Measurements from ENCODE around the gene DOCK6. TPM values are rescaled to one million over a fixed set of nuclear protein-coding genes. Genes with fewer than 3 reads are reported as not detected.

The DOCK6 gene
- total RNA-seq, 1 experiment from 2014 or later: 88.8 TPM

- CTCF ChIA-PET: interaction anchor here (0.6 to 2.7 kb wide), 6 partner anchors 10 to 165 kb away, joined by 3 to 9 read pairs (median 6); partner anchors contain the start of gene RGL3
- POLR2A ChIA-PET: interaction anchor here (0.7 kb wide), 1 partner anchor 30 kb away, joined by 4 read pairs; no protein-coding TSS in a partner anchor
- no peak for ATAC-seq
- no peak overlapping the region for H3K4me3 Mint-ChIP-seq
- H3K36me3 Mint-ChIP-seq: peaks cover 8% of the 10 kb centered on the region
- H3K9me3 Mint-ChIP-seq: no peaks in the 10 kb centered on the region
- H3K27ac Mint-ChIP-seq: no peak overlapping the region
- no peaks in the 10 kb centered on the region for H3K27me3 Mint-ChIP-seq (ENCODE audit: low read depth)
- TF ChIP-seq PRDM15 (CRISPR knock-in tag; IDR thresholded peaks at IDR 0.05) (no peak), ESRRA (CRISPR knock-in tag; IDR thresholded peaks at IDR 0.05; ENCODE audit: borderline replicate concordance) (no peak), ZNF232 (CRISPR knock-in tag; IDR thresholded peaks at IDR 0.05) (no peak)
- TF ChIP-seq, protein P1, sequence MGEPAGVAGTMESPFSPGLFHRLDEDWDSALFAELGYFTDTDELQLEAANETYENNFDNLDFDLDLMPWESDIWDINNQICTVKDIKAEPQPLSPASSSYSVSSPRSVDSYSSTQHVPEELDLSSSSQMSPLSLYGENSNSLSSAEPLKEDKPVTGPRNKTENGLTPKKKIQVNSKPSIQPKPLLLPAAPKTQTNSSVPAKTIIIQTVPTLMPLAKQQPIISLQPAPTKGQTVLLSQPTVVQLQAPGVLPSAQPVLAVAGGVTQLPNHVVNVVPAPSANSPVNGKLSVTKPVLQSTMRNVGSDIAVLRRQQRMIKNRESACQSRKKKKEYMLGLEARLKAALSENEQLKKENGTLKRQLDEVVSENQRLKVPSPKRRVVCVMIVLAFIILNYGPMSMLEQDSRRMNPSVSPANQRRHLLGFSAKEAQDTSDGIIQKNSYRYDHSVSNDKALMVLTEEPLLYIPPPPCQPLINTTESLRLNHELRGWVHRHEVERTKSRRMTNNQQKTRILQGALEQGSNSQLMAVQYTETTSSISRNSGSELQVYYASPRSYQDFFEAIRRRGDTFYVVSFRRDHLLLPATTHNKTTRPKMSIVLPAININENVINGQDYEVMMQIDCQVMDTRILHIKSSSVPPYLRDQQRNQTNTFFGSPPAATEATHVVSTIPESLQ (CRISPR knock-in tag; IDR thresholded peaks at IDR 0.05): no peak
- no peak for DNase-seq (ENCODE audit: low spot score)
- 0 out of 2 replicates have a peak, but pooled peaks cover 2% of the 10 kb centered on the region for H3K4me1 Mint-ChIP-seq
Measured at GRCh38 chr19:11254666-11255065, 7.7 kb downstream of the DOCK6 start.

GRCh38 chr19:11252665-11253355 lies 9.5 kb downstream of the DOCK6 start:
- no peak overlapping the region for H3K4me3 Mint-ChIP-seq
- H3K27ac Mint-ChIP-seq: no peak overlapping the region
- ChIA-PET CTCF (interaction anchor here (1.0 kb wide), 1 partner anchor 9 kb away, joined by 3 read pairs; the partner anchor contains the start of gene DOCK6), POLR2A (no interaction called here)
- H3K27me3 Mint-ChIP-seq (ENCODE audit: low read depth): no peaks in the 10 kb centered on the region
- 0 out of 2 replicates have a peak, but pooled peaks cover 2% of the 10 kb centered on the region for H3K4me1 Mint-ChIP-seq
- DNase-seq (ENCODE audit: low spot score) (no peak), ATAC-seq (no peak)
- peaks cover 14% of the 10 kb centered on the region for H3K36me3 Mint-ChIP-seq
- H3K9me3 Mint-ChIP-seq: no peaks in the 10 kb centered on the region
- TF ChIP-seq E2F1 (CRISPR knock-in tag; IDR thresholded peaks at IDR 0.05): no peak
- TF ChIP-seq EMX1 (CRISPR knock-in tag; IDR thresholded peaks at IDR 0.05): no peak
- no peak for TF ChIP-seq RELA (CRISPR knock-in tag; IDR thresholded peaks at IDR 0.05; ENCODE audit: borderline replicate concordance)
- no peak for TF ChIP-seq GTF2I (CRISPR knock-in tag; conservative IDR thresholded peaks at IDR 0.05)
- TF ChIP-seq, protein P2, sequence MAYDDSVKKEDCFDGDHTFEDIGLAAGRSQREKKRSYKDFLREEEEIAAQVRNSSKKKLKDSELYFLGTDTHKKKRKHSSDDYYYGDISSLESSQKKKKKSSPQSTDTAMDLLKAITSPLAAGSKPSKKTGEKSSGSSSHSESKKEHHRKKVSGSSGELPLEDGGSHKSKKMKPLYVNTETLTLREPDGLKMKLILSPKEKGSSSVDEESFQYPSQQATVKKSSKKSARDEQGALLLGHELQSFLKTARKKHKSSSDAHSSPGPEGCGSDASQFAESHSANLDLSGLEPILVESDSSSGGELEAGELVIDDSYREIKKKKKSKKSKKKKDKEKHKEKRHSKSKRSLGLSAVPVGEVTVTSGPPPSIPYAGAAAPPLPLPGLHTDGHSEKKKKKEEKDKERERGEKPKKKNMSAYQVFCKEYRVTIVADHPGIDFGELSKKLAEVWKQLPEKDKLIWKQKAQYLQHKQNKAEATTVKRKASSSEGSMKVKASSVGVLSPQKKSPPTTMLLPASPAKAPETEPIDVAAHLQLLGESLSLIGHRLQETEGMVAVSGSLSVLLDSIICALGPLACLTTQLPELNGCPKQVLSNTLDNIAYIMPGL (CRISPR knock-in tag; IDR thresholded peaks at IDR 0.05): no peak
- TF ChIP-seq NR2C2 (CRISPR knock-in tag; IDR thresholded peaks at IDR 0.05): no peak
- TF ChIP-seq, protein P3, sequence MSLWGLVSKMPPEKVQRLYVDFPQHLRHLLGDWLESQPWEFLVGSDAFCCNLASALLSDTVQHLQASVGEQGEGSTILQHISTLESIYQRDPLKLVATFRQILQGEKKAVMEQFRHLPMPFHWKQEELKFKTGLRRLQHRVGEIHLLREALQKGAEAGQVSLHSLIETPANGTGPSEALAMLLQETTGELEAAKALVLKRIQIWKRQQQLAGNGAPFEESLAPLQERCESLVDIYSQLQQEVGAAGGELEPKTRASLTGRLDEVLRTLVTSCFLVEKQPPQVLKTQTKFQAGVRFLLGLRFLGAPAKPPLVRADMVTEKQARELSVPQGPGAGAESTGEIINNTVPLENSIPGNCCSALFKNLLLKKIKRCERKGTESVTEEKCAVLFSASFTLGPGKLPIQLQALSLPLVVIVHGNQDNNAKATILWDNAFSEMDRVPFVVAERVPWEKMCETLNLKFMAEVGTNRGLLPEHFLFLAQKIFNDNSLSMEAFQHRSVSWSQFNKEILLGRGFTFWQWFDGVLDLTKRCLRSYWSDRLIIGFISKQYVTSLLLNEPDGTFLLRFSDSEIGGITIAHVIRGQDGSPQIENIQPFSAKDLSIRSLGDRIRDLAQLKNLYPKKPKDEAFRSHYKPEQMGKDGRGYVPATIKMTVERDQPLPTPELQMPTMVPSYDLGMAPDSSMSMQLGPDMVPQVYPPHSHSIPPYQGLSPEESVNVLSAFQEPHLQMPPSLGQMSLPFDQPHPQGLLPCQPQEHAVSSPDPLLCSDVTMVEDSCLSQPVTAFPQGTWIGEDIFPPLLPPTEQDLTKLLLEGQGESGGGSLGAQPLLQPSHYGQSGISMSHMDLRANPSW (CRISPR knock-in tag; conservative IDR thresholded peaks at IDR 0.05; ENCODE audit: low read depth): no peak
- TF ChIP-seq ZBTB21 (CRISPR knock-in tag; IDR thresholded peaks at IDR 0.05; ENCODE audit: borderline replicate concordance): no peak
- TF ChIP-seq E2F4 (CRISPR knock-in tag; IDR thresholded peaks at IDR 0.05; ENCODE audit: borderline replicate concordance, low read depth): no peak
- TF ChIP-seq, protein P4, sequence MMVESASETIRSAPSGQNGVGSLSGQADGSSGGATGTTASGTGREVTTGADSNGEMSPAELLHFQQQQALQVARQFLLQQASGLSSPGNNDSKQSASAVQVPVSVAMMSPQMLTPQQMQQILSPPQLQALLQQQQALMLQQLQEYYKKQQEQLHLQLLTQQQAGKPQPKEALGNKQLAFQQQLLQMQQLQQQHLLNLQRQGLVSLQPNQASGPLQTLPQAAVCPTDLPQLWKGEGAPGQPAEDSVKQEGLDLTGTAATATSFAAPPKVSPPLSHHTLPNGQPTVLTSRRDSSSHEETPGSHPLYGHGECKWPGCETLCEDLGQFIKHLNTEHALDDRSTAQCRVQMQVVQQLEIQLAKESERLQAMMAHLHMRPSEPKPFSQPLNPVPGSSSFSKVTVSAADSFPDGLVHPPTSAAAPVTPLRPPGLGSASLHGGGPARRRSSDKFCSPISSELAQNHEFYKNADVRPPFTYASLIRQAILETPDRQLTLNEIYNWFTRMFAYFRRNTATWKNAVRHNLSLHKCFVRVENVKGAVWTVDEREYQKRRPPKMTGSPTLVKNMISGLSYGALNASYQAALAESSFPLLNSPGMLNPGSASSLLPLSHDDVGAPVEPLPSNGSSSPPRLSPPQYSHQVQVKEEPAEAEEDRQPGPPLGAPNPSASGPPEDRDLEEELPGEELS (CRISPR knock-in tag; IDR thresholded peaks at IDR 0.05): no peak
- TF ChIP-seq MAX (CRISPR knock-in tag; IDR thresholded peaks at IDR 0.05): no peak
- no peak for TF ChIP-seq SOX15 (CRISPR knock-in tag; IDR thresholded peaks at IDR 0.05)
- no peak for TF ChIP-seq SMAD3 (CRISPR knock-in tag; IDR thresholded peaks at IDR 0.05; ENCODE audit: borderline replicate concordance)
- TF ChIP-seq SMAD4 (CRISPR knock-in tag; IDR thresholded peaks at IDR 0.05): no peak
- no peak for TF ChIP-seq NR3C1 (CRISPR knock-in tag; conservative IDR thresholded peaks at IDR 0.05; ENCODE audit: low read depth)

Measured in WTC11 (cell line).